K562 (cell line): ENCODE measurements around the gene MC4R. TPM values are rescaled to one million over a fixed set of nuclear protein-coding genes. Genes with fewer than 3 reads are reported as not detected.

Experiments
- ATAC-seq: fragments of 200-7000 bp; cut with Tn5 transposase; 3 replicates; pipeline ENCODE4 v1.9.1; 2020; ENCODE audit warnings: moderate library complexity
- BruUV-seq: library from RNA; stranded (reverse); fragments of 400-500 nt; replicated peaks from 2 replicates; lab custom pipeline; 2021; lab: Mats Ljungman, UMichigan
- CTCF ChIA-PET: fragments of 300-600 bp; formaldehyde crosslinking; extraction: SDS; loops from one replicate; lab custom pipeline; 2021; ENCODE audit warnings: low intra/inter-chr PET ratio; lab: Yijun Ruan, JAX
- POLR2A ChIA-PET: fragments of 300-600, 350-650 bp; sonication (Branson Sonifier 250); formaldehyde crosslinking; extraction: SDS; loops from one replicate; lab custom pipeline; 2021; ENCODE audit warnings: antibody characterized with exemption, inconsistent platforms; lab: Yijun Ruan, JAX
- DNase-seq, 4 experiments: peaks; one replicate each; pipeline versions ENCODE4 v3.0.0 to v3.0.0-alpha.2; 2011 to 2018; ENCODE audit warnings: low spot score in 3 of 4, mixed read lengths in 3 of 4; ENCODE audit errors: extremely low read depth in 1 of 4
- FAIRE-seq: peaks from 2 replicates; lab custom pipeline; 2011; peaks lifted over from hg19 to GRCh38; lab: Jason Lieb, UNC
- H2AFZ ChIP-seq: 2 replicates; pipeline ENCODE4 v1.6.0; 2011; ENCODE audit warnings: low read depth, low read length, control low read depth, inconsistent platforms
- H3K27ac ChIP-seq: fragments of 200-600 bp; 3 replicates; pipeline ENCODE4 v1.8.0; 2011; ENCODE audit warnings: low read depth, mild to moderate bottlenecking, control low read depth, inconsistent platforms, low read length, moderate library complexity, mixed read lengths; ENCODE audit errors: extremely low read depth
- H3K27me3 ChIP-seq, 2 experiments: fragments of 300-600 bp in 1 of 2; 2 replicates in 1 of 2; 3 replicates in 1 of 2; pipeline versions ENCODE4 v1.6.0 to v1.8.0; 2011; ENCODE audit warnings: inconsistent platforms in 2 of 2, low read length in 2 of 2, mild to moderate bottlenecking in 1 of 2, mixed read lengths in 1 of 2, moderate library complexity in 1 of 2; ENCODE audit not compliant: control insufficient read depth in 2 of 2, insufficient read depth in 2 of 2
- H3K36me3 ChIP-seq: fragments of 300-600 bp; 3 replicates; pipeline ENCODE4 v1.8.0; 2011; ENCODE audit warnings: mild to moderate bottlenecking, low read length, inconsistent platforms; ENCODE audit not compliant: control insufficient read depth, insufficient read depth
- H3K4me1 ChIP-seq, 2 experiments: fragments of 200-600 bp in 1 of 2; replicated peaks in 1 of 2; 2 replicates in 1 of 2; 3 replicates in 1 of 2; pipeline versions ENCODE4 v1.5.1 to v1.8.0; 2011; ENCODE audit warnings: inconsistent platforms in 2 of 2, low read length in 2 of 2, mild to moderate bottlenecking in 1 of 2, mixed read lengths in 1 of 2, moderate library complexity in 1 of 2; ENCODE audit not compliant: control insufficient read depth in 2 of 2, insufficient read depth in 2 of 2
- H3K4me2 ChIP-seq: 2 replicates; pipeline ENCODE4 v1.6.1; 2011; ENCODE audit warnings: low read length, control low read depth, inconsistent platforms, mixed read lengths; ENCODE audit not compliant: insufficient read depth
- H3K4me3 ChIP-seq: fragments of 200-600 bp; sonication (generic), shearing (Covaris generic); 2 replicates; pipeline ENCODE4 v1.5.1; 2016; ENCODE audit warnings: control low read depth, inconsistent platforms
- H3K79me2 ChIP-seq: fragments of 200-600 bp; 3 replicates; pipeline ENCODE4 v1.8.0; 2011; ENCODE audit warnings: low read length, inconsistent platforms; ENCODE audit not compliant: control insufficient read depth, insufficient read depth
- H3K9ac ChIP-seq, 2 experiments: 2 replicates each; pipeline versions ENCODE4 v1.6.0 to v1.6.1; 2011; ENCODE audit warnings: low read depth in 2 of 2, low read length in 2 of 2, control low read depth in 1 of 2, inconsistent platforms in 1 of 2, mild to moderate bottlenecking in 1 of 2, mixed read lengths in 1 of 2; ENCODE audit not compliant: insufficient read depth in 1 of 2
- H3K9me1 ChIP-seq: one replicate; pipeline ENCODE4 v1.6.0; 2011; ENCODE audit warnings: inconsistent platforms, mild to moderate bottlenecking, low read length, moderate library complexity; ENCODE audit not compliant: control insufficient read depth, insufficient read depth
- H3K9me3 ChIP-seq: replicated peaks from 2 replicates; pipeline ENCODE4 v1.5.1; 2011; ENCODE audit warnings: low read depth, low read length, inconsistent platforms; ENCODE audit not compliant: control insufficient read depth, insufficient read depth
- H4K20me1 ChIP-seq: replicated peaks from 2 replicates; pipeline ENCODE4 v1.6.1; 2011; ENCODE audit warnings: low read length, inconsistent platforms, mixed read lengths; ENCODE audit not compliant: control insufficient read depth, insufficient read depth
- DACH1 ChIP-seq: fragments of 450-650 bp; IDR thresholded peaks from 2 replicates; pipeline ENCODE4 v1.6.1; 2018; ENCODE audit not compliant: partially characterized antibody
- KAT8 ChIP-seq: fragments of 450-650 bp; IDR thresholded peaks from 2 replicates; pipeline ENCODE4 v1.6.1; 2016; ENCODE audit warnings: low read depth, mild to moderate bottlenecking
- RHOXF2B ChIP-seq: fragments of 250-450 bp; sonication (Bioruptor Pico); conservative IDR thresholded peaks from 2 replicates; pipeline ENCODE4 v1.5.1; 2021
- USF1 ChIP-seq: sonication (generic); formaldehyde crosslinking; IDR thresholded peaks from 2 replicates; pipeline ENCODE4 v1.9.0; 2022; ENCODE audit warnings: mild to moderate bottlenecking, missing genetic modification reagents
- ZC3H4 ChIP-seq: sonication (generic); formaldehyde crosslinking; IDR thresholded peaks from 2 replicates; pipeline ENCODE4 v1.9.0; 2021; ENCODE audit warnings: missing genetic modification reagents, borderline replicate concordance
- ZNF589 ChIP-seq: fragments of 200-800 bp; sonication (Bioruptor generic); IDR thresholded peaks from 2 replicates; pipeline ENCODE4 v1.6.1; 2016; ENCODE audit warnings: low read depth, missing genetic modification characterization, missing compliant biosample characterization
- ZNF644 ChIP-seq: fragments of 200-800 bp; sonication (Bioruptor generic); IDR thresholded peaks from 2 replicates; pipeline ENCODE4 v1.6.1; 2016; ENCODE audit warnings: low read depth, missing genetic modification characterization, missing compliant biosample characterization
- WGBS: fragments of 100-300 bp; shearing (Covaris generic); methylation state at CpG from one replicate; pipeline ENCODE4 v1.1.6; 2016; ENCODE audit warnings: low coverage, mixed read lengths; ENCODE audit not compliant: insufficient coverage; ENCODE audit errors: missing lambda C conversion rate; 5-methylcytosine and 5-hydroxymethylcytosine counted together
- in situ Hi-C: fragments of 300-500 bp; cut with MboI; formaldehyde crosslinking; loops from 4 replicates; pipeline ENCODE4 v1.15.0; 2018; ENCODE audit warnings: inconsistent platforms, mixed read lengths
- intact Hi-C: fragments of 100-400 bp; cut with micrococcal nuclease; formaldehyde crosslinking; loops from 2 replicates; pipeline ENCODE4 v1.14.2; 2022
- polyA plus RNA-seq, 8 experiments: library from polyadenylated mRNA; depleted of rRNA in 4 of 8; stranded (reverse) in 5 of 8; unstranded in 3 of 8; fragments of >200 nt; fragmentation: Nextera tagmentation in 2 of 8; fragmentation: Illumina TruSeq in 1 of 8; extraction: Ambion mirVana in 2 of 8; extraction: Trizol in 1 of 8; gene quantifications; 2 replicates each; pipeline versions ENCODE4 v1.2.1 to v1.2.3, GENCODE V29; 2011 to 2014; ENCODE audit warnings: inconsistent platforms in 1 of 8, missing spikeins in 1 of 8
- total RNA-seq, 7 experiments: library from RNA; depleted of rRNA in 6 of 7; stranded (reverse); fragments of >200 nt in 6 of 7; fragmentation: Illumina TruSeq in 2 of 7; extraction: Trizol in 2 of 7; gene quantifications; 2 replicates each; pipeline versions ENCODE4 v1.2.1 to v1.2.3, GENCODE V29; 2011 to 2021; ENCODE audit warnings: low replicate concordance in 1 of 7
- TF ChIP-seq, protein P1 (sequence below): fragments of 450-650 bp; IDR thresholded peaks from 2 replicates; pipeline ENCODE4 v1.6.1; 2017; ENCODE audit warnings: mild to moderate bottlenecking, moderate library complexity

MC4R gene
- total and polyA plus RNA-seq, 9 of the 15 experiments (the other 6 are each of a cell fraction or from before 2014, with no cell fraction given): not detected

- no peaks in the 10 kb centered on the region for H3K4me1 ChIP-seq
- H3K27me3 ChIP-seq: no peaks in the 10 kb centered on the region
- H3K27ac ChIP-seq: no peak overlapping the region
- WGBS: 0% methylated on average over 2 of the region's 2 CpGs
- FAIRE-seq (no peak), ATAC-seq (no peak), DNase-seq (no peak)
- no peak overlapping the region for H3K4me3 ChIP-seq
- ChIA-PET POLR2A (no interaction called here), CTCF (no interaction called here)
- intact Hi-C loops: no loop called here
- no peaks in the 10 kb centered on the region for H3K79me2 ChIP-seq
- H3K9ac ChIP-seq: no peak overlapping the region
- no peaks in the 10 kb centered on the region for H4K20me1 ChIP-seq
- H2AFZ ChIP-seq: no peak overlapping the region
- no peaks in the 10 kb centered on the region for H3K36me3 ChIP-seq
- H3K9me1 ChIP-seq: no peaks in the 10 kb centered on the region
- in situ Hi-C loops: no loop called here
- no peak for TF ChIP-seq ZNF644
- no peak for TF ChIP-seq KAT8
- TF ChIP-seq RHOXF2B: no peak
- TF ChIP-seq, protein P1, sequence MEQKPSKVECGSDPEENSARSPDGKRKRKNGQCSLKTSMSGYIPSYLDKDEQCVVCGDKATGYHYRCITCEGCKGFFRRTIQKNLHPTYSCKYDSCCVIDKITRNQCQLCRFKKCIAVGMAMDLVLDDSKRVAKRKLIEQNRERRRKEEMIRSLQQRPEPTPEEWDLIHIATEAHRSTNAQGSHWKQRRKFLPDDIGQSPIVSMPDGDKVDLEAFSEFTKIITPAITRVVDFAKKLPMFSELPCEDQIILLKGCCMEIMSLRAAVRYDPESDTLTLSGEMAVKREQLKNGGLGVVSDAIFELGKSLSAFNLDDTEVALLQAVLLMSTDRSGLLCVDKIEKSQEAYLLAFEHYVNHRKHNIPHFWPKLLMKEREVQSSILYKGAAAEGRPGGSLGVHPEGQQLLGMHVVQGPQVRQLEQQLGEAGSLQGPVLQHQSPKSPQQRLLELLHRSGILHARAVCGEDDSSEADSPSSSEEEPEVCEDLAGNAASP: no peak
- TF ChIP-seq ZNF589 (CRISPR knock-in tag): no peak
- TF ChIP-seq USF1 (CRISPR knock-in tag): no peak
- no peak for TF ChIP-seq DACH1
- TF ChIP-seq ZC3H4 (CRISPR knock-in tag): no peak
- H3K4me2 ChIP-seq: no peak overlapping the region
- no peaks in the 10 kb centered on the region for H3K9me3 ChIP-seq
- BruUV-seq: no TSS peak
Observed at GRCh38 chr18:60327880-60328279, 44.7 kb downstream of the MC4R start.
